IPS-11a (cell line): ENCODE data around the gene HS6ST2.
"Not testable (repeated sequence)": the region's sequence is repeated elsewhere in the genome, so short reads cannot be mapped to it uniquely, and the experiment has no call there.

ENCODE experiments used
- H3K4me3 ChIP-seq: one replicate; pipeline ENCODE4 v1.5.1; 2013; ENCODE audit warnings: low read depth, low read length, control low read depth

The HS6ST2 gene

GRCh38 chrX:132945055-132945599 is 13.3 kb downstream of the HS6ST2 start:
- not testable (repeated sequence) for H3K4me3 ChIP-seq

- H3K4me3 ChIP-seq: no peak overlapping the region
Measured at GRCh38 chrX:132940727-132941327, 17.6 kb downstream of the HS6ST2 start.

- no peak overlapping the region for H3K4me3 ChIP-seq
Measured at GRCh38 chrX:132933170-132933569, 25.3 kb downstream of the HS6ST2 start.

GRCh38 chrX:132924426-132924825 is 34.0 kb downstream of the HS6ST2 start:
- H3K4me3 ChIP-seq: no peak overlapping the region

- no peak overlapping the region for H3K4me3 ChIP-seq
Measured at GRCh38 chrX:132918523-132918922, 39.9 kb downstream of the HS6ST2 start.

GRCh38 chrX:132916349-132916748 is 42.1 kb downstream of the HS6ST2 start:
- no peak overlapping the region for H3K4me3 ChIP-seq

- H3K4me3 ChIP-seq: no peak overlapping the region
Measured at GRCh38 chrX:132909643-132910042, 48.8 kb downstream of the HS6ST2 start.

- no peak overlapping the region for H3K4me3 ChIP-seq
Measured at GRCh38 chrX:132908891-132909290, 49.5 kb downstream of the HS6ST2 start.

GRCh38 chrX:132900633-132901293 is 57.7 kb downstream of the HS6ST2 start:
- no peak overlapping the region for H3K4me3 ChIP-seq

GRCh38 chrX:132887569-132887968 is 70.9 kb downstream of the HS6ST2 start:
- H3K4me3 ChIP-seq: no peak overlapping the region

- no peak overlapping the region for H3K4me3 ChIP-seq
Measured at GRCh38 chrX:132883358-132883915, 75.0 kb downstream of the HS6ST2 start.

GRCh38 chrX:132880753-132881152 is 77.7 kb downstream of the HS6ST2 start:
- not testable (repeated sequence) for H3K4me3 ChIP-seq

GRCh38 chrX:132877954-132878536 is 80.4 kb downstream of the HS6ST2 start:
- H3K4me3 ChIP-seq: no peak overlapping the region

GRCh38 chrX:132876523-132877338 is 81.7 kb downstream of the HS6ST2 start:
- H3K4me3 ChIP-seq: no peak overlapping the region

GRCh38 chrX:132875650-132876522 is 82.5 kb downstream of the HS6ST2 start:
- no peak overlapping the region for H3K4me3 ChIP-seq

GRCh38 chrX:132862562-132862961 is 95.9 kb downstream of the HS6ST2 start:
- no peak overlapping the region for H3K4me3 ChIP-seq

- H3K4me3 ChIP-seq: no peak overlapping the region
Measured at GRCh38 chrX:132861076-132861475, 97.4 kb downstream of the HS6ST2 start.

GRCh38 chrX:132860200-132860599 is 98.2 kb downstream of the HS6ST2 start:
- H3K4me3 ChIP-seq: no peak overlapping the region

GRCh38 chrX:132858018-132858417 is 100.4 kb downstream of the HS6ST2 start:
- H3K4me3 ChIP-seq: no peak overlapping the region

- H3K4me3 ChIP-seq: no peak overlapping the region
Measured at GRCh38 chrX:132855780-132856341, 102.6 kb downstream of the HS6ST2 start.
